K562 (cell line): ENCODE measurements around the gene EXOSC2. TPM values are rescaled to one million over a fixed set of nuclear protein-coding genes. Genes with fewer than 3 reads are reported as not detected.

Experiments used
- CBX1 ChIP-seq: sonication (generic); IDR thresholded peaks from 2 replicates; pipeline ENCODE4 v1.6.1; 2016; ENCODE audit warnings: antibody characterized with exemption, low read depth, mild to moderate bottlenecking
- CREM ChIP-seq: IDR thresholded peaks from 2 replicates; pipeline ENCODE4 v1.6.1; 2014; ENCODE audit warnings: antibody characterized with exemption, low read depth
- ELF2 ChIP-seq: fragments of 250-450 bp; sonication (Bioruptor Pico); IDR thresholded peaks from 2 replicates; pipeline ENCODE4 v1.5.0; 2021; ENCODE audit warnings: mild to moderate bottlenecking
- FOXP4 ChIP-seq: sonication (generic); formaldehyde crosslinking; IDR thresholded peaks from 2 replicates; pipeline ENCODE4 v1.8.0; 2022; ENCODE audit warnings: mild to moderate bottlenecking, missing genetic modification reagents, borderline replicate concordance
- GTF2F1 ChIP-seq: IDR thresholded peaks from 2 replicates; pipeline ENCODE4 v1.6.1; 2011; ENCODE audit warnings: low read depth, low read length, improper control_type of control experiment
- IFI16 ChIP-seq: fragments of 250-450 bp; sonication (Bioruptor Pico); IDR thresholded peaks from 2 replicates; pipeline ENCODE4 v2.1.2; 2022; ENCODE audit warnings: mild to moderate bottlenecking, inconsistent platforms
- IRF1 ChIP-seq: sonication (generic); formaldehyde crosslinking; IDR thresholded peaks from 2 replicates; pipeline ENCODE4 v1.8.0; 2022; ENCODE audit warnings: missing genetic modification reagents, mild to moderate bottlenecking, borderline replicate concordance
- PYGO2 ChIP-seq: fragments of 450-650 bp; IDR thresholded peaks from 2 replicates; pipeline ENCODE4 v1.6.1; 2016; ENCODE audit warnings: mild to moderate bottlenecking, missing genetic modification characterization, moderate library complexity, missing compliant biosample characterization
- RNF2 ChIP-seq: sonication (generic); IDR thresholded peaks from 2 replicates; pipeline ENCODE4 v1.6.1; 2016
- VEZF1 ChIP-seq: fragments of 200-800 bp; sonication (Bioruptor generic); IDR thresholded peaks from 2 replicates; pipeline ENCODE4 v1.6.1; 2017; ENCODE audit warnings: missing genetic modification characterization, missing compliant biosample characterization
- ZNF175 ChIP-seq: fragments of 200-800 bp; sonication (Bioruptor generic); IDR thresholded peaks from 2 replicates; pipeline ENCODE4 v1.6.1; 2016; ENCODE audit warnings: low read depth, mild to moderate bottlenecking, missing genetic modification characterization, missing compliant biosample characterization
- ZNF232 ChIP-seq: sonication (generic); formaldehyde crosslinking; IDR thresholded peaks from 2 replicates; pipeline ENCODE4 v1.8.0; 2022; ENCODE audit warnings: mild to moderate bottlenecking, missing genetic modification reagents
- polyA plus RNA-seq, 8 experiments: library from polyadenylated mRNA; depleted of rRNA in 4 of 8; stranded (reverse) in 5 of 8; unstranded in 3 of 8; fragments of >200 nt; fragmentation: Nextera tagmentation in 2 of 8; fragmentation: Illumina TruSeq in 1 of 8; extraction: Ambion mirVana in 2 of 8; extraction: Trizol in 1 of 8; gene quantifications; 2 replicates each; pipeline versions ENCODE4 v1.2.1 to v1.2.3, GENCODE V29; 2011 to 2014; ENCODE audit warnings: inconsistent platforms in 1 of 8, missing spikeins in 1 of 8
- total RNA-seq, 7 experiments: library from RNA; depleted of rRNA in 6 of 7; stranded (reverse); fragments of >200 nt in 6 of 7; fragmentation: Illumina TruSeq in 2 of 7; extraction: Trizol in 2 of 7; gene quantifications; 2 replicates each; pipeline versions ENCODE4 v1.2.1 to v1.2.3, GENCODE V29; 2011 to 2021; ENCODE audit warnings: low replicate concordance in 1 of 7
- TF ChIP-seq, protein P1 (sequence below): sonication (generic); formaldehyde crosslinking; IDR thresholded peaks from 2 replicates; pipeline ENCODE4 v1.8.0; 2022; ENCODE audit warnings: mild to moderate bottlenecking, missing genetic modification reagents
- TF ChIP-seq, protein P2 (sequence below): fragments of 250-450 bp; sonication (Bioruptor Pico); IDR thresholded peaks from 2 replicates; pipeline ENCODE4 v1.4.0; 2020; ENCODE audit warnings: mild to moderate bottlenecking, moderate library complexity

The EXOSC2 gene
- total and polyA plus RNA-seq, 9 of the 15 experiments (the other 6 are each of a cell fraction or from before 2014, with no cell fraction given), result 46.0 to 101 (median 77.6) TPM

GRCh38 chr9:130680836-130681768, 12.5 kb upstream of the EXOSC2 start (continued):
- TF ChIP-seq, protein P1, sequence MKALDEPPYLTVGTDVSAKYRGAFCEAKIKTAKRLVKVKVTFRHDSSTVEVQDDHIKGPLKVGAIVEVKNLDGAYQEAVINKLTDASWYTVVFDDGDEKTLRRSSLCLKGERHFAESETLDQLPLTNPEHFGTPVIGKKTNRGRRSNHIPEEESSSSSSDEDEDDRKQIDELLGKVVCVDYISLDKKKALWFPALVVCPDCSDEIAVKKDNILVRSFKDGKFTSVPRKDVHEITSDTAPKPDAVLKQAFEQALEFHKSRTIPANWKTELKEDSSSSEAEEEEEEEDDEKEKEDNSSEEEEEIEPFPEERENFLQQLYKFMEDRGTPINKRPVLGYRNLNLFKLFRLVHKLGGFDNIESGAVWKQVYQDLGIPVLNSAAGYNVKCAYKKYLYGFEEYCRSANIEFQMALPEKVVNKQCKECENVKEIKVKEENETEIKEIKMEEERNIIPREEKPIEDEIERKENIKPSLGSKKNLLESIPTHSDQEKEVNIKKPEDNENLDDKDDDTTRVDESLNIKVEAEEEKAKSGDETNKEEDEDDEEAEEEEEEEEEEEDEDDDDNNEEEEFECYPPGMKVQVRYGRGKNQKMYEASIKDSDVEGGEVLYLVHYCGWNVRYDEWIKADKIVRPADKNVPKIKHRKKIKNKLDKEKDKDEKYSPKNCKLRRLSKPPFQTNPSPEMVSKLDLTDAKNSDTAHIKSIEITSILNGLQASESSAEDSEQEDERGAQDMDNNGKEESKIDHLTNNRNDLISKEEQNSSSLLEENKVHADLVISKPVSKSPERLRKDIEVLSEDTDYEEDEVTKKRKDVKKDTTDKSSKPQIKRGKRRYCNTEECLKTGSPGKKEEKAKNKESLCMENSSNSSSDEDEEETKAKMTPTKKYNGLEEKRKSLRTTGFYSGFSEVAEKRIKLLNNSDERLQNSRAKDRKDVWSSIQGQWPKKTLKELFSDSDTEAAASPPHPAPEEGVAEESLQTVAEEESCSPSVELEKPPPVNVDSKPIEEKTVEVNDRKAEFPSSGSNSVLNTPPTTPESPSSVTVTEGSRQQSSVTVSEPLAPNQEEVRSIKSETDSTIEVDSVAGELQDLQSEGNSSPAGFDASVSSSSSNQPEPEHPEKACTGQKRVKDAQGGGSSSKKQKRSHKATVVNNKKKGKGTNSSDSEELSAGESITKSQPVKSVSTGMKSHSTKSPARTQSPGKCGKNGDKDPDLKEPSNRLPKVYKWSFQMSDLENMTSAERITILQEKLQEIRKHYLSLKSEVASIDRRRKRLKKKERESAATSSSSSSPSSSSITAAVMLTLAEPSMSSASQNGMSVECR (CRISPR knock-in tag), result peak; percentile 67
- TF ChIP-seq IRF1 (CRISPR knock-in tag) (peak; percentile 71; the same call in 1 of the 2 replicates), PYGO2 (tag) (no peak), GTF2F1 (no peak), CREM (peak; percentile 90), RNF2 (no peak), CBX1 (no peak), ZNF175 (no peak), ZNF232 (CRISPR knock-in tag) (peak; percentile 95), ELF2 (no peak), FOXP4 (peak; percentile 98; the same call in 1 of the 2 replicates), IFI16 (CRISPR knock-in tag) (no peak), VEZF1 (CRISPR knock-in tag) (peak; percentile 65)
- TF ChIP-seq, protein P2, sequence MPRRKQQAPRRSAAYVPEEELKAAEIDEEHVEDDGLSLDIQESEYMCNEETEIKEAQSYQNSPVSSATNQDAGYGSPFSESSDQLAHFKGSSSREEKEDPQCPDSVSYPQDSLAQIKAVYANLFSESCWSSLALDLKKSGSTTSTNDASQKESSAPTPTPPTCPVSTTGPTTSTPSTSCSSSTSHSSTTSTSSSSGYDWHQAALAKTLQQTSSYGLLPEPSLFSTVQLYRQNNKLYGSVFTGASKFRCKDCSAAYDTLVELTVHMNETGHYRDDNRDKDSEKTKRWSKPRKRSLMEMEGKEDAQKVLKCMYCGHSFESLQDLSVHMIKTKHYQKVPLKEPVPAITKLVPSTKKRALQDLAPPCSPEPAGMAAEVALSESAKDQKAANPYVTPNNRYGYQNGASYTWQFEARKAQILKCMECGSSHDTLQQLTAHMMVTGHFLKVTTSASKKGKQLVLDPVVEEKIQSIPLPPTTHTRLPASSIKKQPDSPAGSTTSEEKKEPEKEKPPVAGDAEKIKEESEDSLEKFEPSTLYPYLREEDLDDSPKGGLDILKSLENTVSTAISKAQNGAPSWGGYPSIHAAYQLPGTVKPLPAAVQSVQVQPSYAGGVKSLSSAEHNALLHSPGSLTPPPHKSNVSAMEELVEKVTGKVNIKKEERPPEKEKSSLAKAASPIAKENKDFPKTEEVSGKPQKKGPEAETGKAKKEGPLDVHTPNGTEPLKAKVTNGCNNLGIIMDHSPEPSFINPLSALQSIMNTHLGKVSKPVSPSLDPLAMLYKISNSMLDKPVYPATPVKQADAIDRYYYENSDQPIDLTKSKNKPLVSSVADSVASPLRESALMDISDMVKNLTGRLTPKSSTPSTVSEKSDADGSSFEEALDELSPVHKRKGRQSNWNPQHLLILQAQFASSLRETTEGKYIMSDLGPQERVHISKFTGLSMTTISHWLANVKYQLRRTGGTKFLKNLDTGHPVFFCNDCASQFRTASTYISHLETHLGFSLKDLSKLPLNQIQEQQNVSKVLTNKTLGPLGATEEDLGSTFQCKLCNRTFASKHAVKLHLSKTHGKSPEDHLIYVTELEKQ, result no peak
